Measurements from ENCODE around the gene NUP58. TPM values are rescaled to one million over a fixed set of nuclear protein-coding genes. Genes with fewer than 3 reads are reported as not detected.

NUP58 gene
- total RNA-seq, 1 experiment from 2014 or later: 101 TPM

DNA sequence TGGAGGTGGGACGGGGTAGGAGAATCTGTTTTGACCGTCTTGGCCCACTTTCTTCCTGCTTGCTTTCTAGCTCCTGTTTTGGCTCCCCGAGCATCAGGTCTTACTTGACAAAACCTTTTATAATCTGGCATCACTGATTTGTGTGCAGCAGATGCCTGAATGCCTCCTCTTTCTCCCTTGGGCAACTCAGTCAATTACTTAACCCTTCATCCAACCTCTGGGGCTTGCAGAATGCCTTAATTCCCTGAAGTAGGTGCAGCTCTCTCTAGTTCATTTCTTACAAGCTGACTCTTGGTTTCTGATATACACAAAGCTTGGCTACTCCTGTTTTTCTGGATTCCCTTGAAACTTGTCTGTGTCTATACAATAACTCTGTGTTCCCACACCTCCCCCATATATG, 5.7 kb upstream of the NUP58 start:
- H3K4me3 ChIP-seq (ENCODE audit: low read depth, low read length, poor library complexity, severe bottlenecking): no peak overlapping the region
- ChIA-PET POLR2A (ENCODE audit: low non-redundant PET) (no interaction called here), CTCF (no interaction called here)
- H3K9me3 ChIP-seq (ENCODE audit: low read depth, low read length, poor library complexity, severe bottlenecking): no peaks in the 10 kb centered on the region
- no peaks in the 10 kb centered on the region for H3K36me3 ChIP-seq (ENCODE audit: insufficient read depth, low read length, poor library complexity, severe bottlenecking)
- TF ChIP-seq, protein P1, sequence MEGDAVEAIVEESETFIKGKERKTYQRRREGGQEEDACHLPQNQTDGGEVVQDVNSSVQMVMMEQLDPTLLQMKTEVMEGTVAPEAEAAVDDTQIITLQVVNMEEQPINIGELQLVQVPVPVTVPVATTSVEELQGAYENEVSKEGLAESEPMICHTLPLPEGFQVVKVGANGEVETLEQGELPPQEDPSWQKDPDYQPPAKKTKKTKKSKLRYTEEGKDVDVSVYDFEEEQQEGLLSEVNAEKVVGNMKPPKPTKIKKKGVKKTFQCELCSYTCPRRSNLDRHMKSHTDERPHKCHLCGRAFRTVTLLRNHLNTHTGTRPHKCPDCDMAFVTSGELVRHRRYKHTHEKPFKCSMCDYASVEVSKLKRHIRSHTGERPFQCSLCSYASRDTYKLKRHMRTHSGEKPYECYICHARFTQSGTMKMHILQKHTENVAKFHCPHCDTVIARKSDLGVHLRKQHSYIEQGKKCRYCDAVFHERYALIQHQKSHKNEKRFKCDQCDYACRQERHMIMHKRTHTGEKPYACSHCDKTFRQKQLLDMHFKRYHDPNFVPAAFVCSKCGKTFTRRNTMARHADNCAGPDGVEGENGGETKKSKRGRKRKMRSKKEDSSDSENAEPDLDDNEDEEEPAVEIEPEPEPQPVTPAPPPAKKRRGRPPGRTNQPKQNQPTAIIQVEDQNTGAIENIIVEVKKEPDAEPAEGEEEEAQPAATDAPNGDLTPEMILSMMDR (conservative IDR thresholded peaks at IDR 0.05; ENCODE audit: low read depth, low read length): no peak
- H3K27ac ChIP-seq (ENCODE audit: low read depth, low read length, poor library complexity, severe bottlenecking): no peak overlapping the region
- no peak for DNase-seq (ENCODE audit: low spot score)
- intact Hi-C loops (cut with micrococcal nuclease; ENCODE audit: unreplicated experiment): no loop called here
- peaks cover 18% of the 10 kb centered on the region for H3K4me1 ChIP-seq (ENCODE audit: insufficient read depth, low read length, poor library complexity, severe bottlenecking)
- no TSS peak for BruUV-seq (replicated peaks)
- no peaks in the 10 kb centered on the region for H3K27me3 ChIP-seq (replicated peaks; ENCODE audit: insufficient read depth, low read depth, low read length, poor library complexity)

DNA sequence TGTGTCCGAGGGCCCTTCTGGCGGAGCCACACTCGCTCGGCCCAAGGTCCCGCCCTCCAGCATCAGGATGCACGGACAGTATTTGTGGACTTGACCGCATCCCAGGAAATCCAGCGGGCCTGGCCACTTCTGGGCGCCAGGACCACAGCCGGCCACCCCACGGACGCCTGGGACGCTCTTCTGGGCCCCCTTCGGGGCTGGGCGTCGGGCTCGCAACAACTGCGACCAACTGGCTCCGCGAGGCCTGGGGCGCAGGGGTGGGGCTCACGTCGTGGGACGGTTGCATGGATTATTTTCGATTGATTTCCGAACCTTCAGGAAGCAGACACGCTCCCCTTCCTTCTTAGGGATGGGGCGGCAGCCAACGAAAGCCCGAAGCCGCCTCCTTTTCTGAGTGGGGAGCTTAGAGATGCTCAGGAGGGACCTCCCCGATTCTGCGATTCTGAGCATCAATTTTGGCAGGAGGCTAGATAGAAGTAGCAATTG, 521 bp upstream of the NUP58 start:
- no peak for TF ChIP-seq EZH2 (IDR thresholded peaks at IDR 0.05; ENCODE audit: borderline replicate concordance, low read depth, low read length, poor library complexity, severe bottlenecking)
- TF ChIP-seq, protein P1 (conservative IDR thresholded peaks at IDR 0.05; ENCODE audit: low read depth, low read length): no peak
- Histone ChIP-seq H3K27me3 (replicated peaks; ENCODE audit: insufficient read depth, low read depth, low read length, poor library complexity) (no peaks in the 10 kb centered on the region), H3K9me3 (ENCODE audit: low read depth, low read length, poor library complexity, severe bottlenecking) (no peaks in the 10 kb centered on the region), H3K36me3 (ENCODE audit: insufficient read depth, low read length, poor library complexity, severe bottlenecking) (peaks cover 21% of the 10 kb centered on the region), H3K4me1 (ENCODE audit: insufficient read depth, low read length, poor library complexity, severe bottlenecking) (peaks cover 12% of the 10 kb centered on the region), H3K27ac (ENCODE audit: low read depth, low read length, poor library complexity, severe bottlenecking) (peak overlapping the region; percentile 91), H3K4me3 (ENCODE audit: low read depth, low read length, poor library complexity, severe bottlenecking) (peak overlapping the region; percentile 79)
- CTCF ChIA-PET: no interaction called here
- intact Hi-C loops (cut with micrococcal nuclease; ENCODE audit: unreplicated experiment): loop anchor here (5.0 kb wide), 1 partner anchor 129 kb away; the partner anchor contains the start of gene AMER2
- no peak for DNase-seq (ENCODE audit: low spot score)
- BruUV-seq (replicated peaks): TSS peak; percentile 79
- POLR2A ChIA-PET (ENCODE audit: low non-redundant PET): interaction anchor here (0.6 kb wide), 1 partner anchor 120 kb away, joined by 10 read pairs; no protein-coding TSS in a partner anchor

GRCh38 chr13:25302121-25302520, 696 bp downstream of the NUP58 start:
- no peaks in the 10 kb centered on the region for H3K27me3 ChIP-seq (replicated peaks; ENCODE audit: insufficient read depth, low read depth, low read length, poor library complexity)
- CTCF ChIA-PET: no interaction called here
- intact Hi-C loops (cut with micrococcal nuclease; ENCODE audit: unreplicated experiment): loop anchor here (5.0 kb wide), 1 partner anchor 130 kb away; the partner anchor contains the start of gene AMER2
- peaks cover 12% of the 10 kb centered on the region for H3K4me1 ChIP-seq (ENCODE audit: insufficient read depth, low read length, poor library complexity, severe bottlenecking)
- no peak for DNase-seq (ENCODE audit: low spot score)
- peak overlapping the region; percentile 79 for H3K4me3 ChIP-seq (ENCODE audit: low read depth, low read length, poor library complexity, severe bottlenecking)
- TSS peak; percentile 67 for BruUV-seq (replicated peaks)
- TF ChIP-seq EZH2 (IDR thresholded peaks at IDR 0.05; ENCODE audit: borderline replicate concordance, low read depth, low read length, poor library complexity, severe bottlenecking): no peak
- TF ChIP-seq, protein P1 (conservative IDR thresholded peaks at IDR 0.05; ENCODE audit: low read depth, low read length): no peak
- POLR2A ChIA-PET (ENCODE audit: low non-redundant PET): interaction anchor here (0.7 kb wide), 1 partner anchor 44 kb away, joined by 17 read pairs; no protein-coding TSS in a partner anchor
- H3K36me3 ChIP-seq (ENCODE audit: insufficient read depth, low read length, poor library complexity, severe bottlenecking): peaks cover 29% of the 10 kb centered on the region
- H3K9me3 ChIP-seq (ENCODE audit: low read depth, low read length, poor library complexity, severe bottlenecking): no peaks in the 10 kb centered on the region
- peak overlapping the region; percentile 91 for H3K27ac ChIP-seq (ENCODE audit: low read depth, low read length, poor library complexity, severe bottlenecking)
